Osteoblast (primary cell): Measurements from ENCODE around the gene R3HDM2. TPM values are rescaled to one million over a fixed set of nuclear protein-coding genes. Genes with fewer than 3 reads are reported as not detected.
A peak's percentile ranks its signal among the peaks of the same experiment; 100 is the strongest.

Experiments used
- DNase-seq: peaks from one replicate; pipeline ENCODE4 v3.0.0; 2011; ENCODE audit warnings: low spot score, mixed read lengths; ENCODE audit not compliant: insufficient read length; ENCODE audit errors: missing footprints
- H2AFZ ChIP-seq: 2 replicates; pipeline ENCODE4 v1.6.0; 2011; ENCODE audit warnings: mild to moderate bottlenecking, low read length
- H3K27ac ChIP-seq: 2 replicates; pipeline ENCODE4 v1.5.1; 2011; ENCODE audit warnings: mild to moderate bottlenecking, low read depth, low read length, moderate library complexity
- H3K27me3 ChIP-seq: 2 replicates; pipeline ENCODE4 v1.6.0; 2012; ENCODE audit warnings: mild to moderate bottlenecking, control low read depth, inconsistent platforms, low read length, moderate library complexity; ENCODE audit not compliant: insufficient read depth
- H3K36me3 ChIP-seq: 2 replicates; pipeline ENCODE4 v1.5.1; 2011; ENCODE audit warnings: mild to moderate bottlenecking, low read length, control low read depth, moderate library complexity; ENCODE audit not compliant: insufficient read depth
- H3K4me1 ChIP-seq: 2 replicates; pipeline ENCODE4 v1.5.1; 2011; ENCODE audit warnings: mild to moderate bottlenecking, low read length, control low read depth, moderate library complexity; ENCODE audit not compliant: insufficient read depth
- H3K4me2 ChIP-seq: 2 replicates; pipeline ENCODE4 v1.6.0; 2011; ENCODE audit warnings: mild to moderate bottlenecking, low read length; ENCODE audit not compliant: insufficient read depth
- H3K4me3 ChIP-seq: fragments of 200-600 bp; sonication (generic); 3 replicates; pipeline ENCODE4 v1.5.1; 2012; ENCODE audit warnings: mild to moderate bottlenecking, low read length, inconsistent platforms; ENCODE audit not compliant: insufficient read depth
- H3K79me2 ChIP-seq: 2 replicates; pipeline ENCODE4 v1.6.0; 2012; ENCODE audit warnings: mild to moderate bottlenecking, low read length, control low read depth, inconsistent platforms; ENCODE audit not compliant: insufficient read depth
- H3K9me3 ChIP-seq: 2 replicates; pipeline ENCODE4 v1.5.1; 2011; ENCODE audit warnings: low read depth, low read length, control low read depth
- H4K20me1 ChIP-seq: 2 replicates; pipeline ENCODE4 v1.6.0; 2012; ENCODE audit warnings: mild to moderate bottlenecking, low read length, control low read depth; ENCODE audit not compliant: insufficient read depth
- total RNA-seq: library from RNA; depleted of rRNA; stranded (reverse); fragments of >200 nt; gene quantifications from 2 replicates; pipeline ENCODE4 v1.2.3, GENCODE V29; 2012
- TF ChIP-seq, protein P1 (sequence below): IDR thresholded peaks from 2 replicates; pipeline ENCODE4 v1.5.1; 2011; ENCODE audit warnings: mild to moderate bottlenecking, low read depth, low read length, moderate library complexity; ENCODE audit errors: extremely low read depth

The R3HDM2 gene
- total RNA-seq, 1 donor, result 23.2 TPM

DNA sequence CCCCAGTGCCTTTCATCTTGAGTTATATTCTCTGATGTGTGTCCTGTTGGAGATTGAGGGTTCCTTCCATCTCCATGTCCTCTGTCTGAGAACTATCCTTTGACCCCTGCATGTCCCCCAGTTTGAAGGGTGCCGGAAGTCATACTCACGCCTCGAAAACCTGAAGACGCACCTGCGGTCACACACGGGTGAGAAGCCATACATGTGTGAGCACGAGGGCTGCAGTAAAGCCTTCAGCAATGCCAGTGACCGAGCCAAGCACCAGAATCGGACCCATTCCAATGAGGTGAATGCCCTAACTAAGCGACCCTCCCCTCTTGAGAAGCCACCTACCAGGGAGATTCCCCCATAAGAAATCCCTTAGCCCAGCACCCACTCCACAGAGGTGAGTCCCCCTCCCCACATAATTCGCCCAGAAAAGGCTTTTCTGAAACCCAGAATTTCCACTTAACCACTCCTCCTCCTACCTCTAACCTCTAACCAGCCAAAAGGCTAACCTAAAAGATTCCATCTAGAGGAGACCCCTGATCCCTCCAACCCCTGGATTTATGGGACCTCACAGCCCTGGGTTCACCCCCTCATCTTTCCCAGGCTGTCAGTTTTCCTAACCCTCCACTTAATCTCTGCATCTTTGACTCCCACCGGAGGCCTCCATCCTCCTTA, 36.5 kb upstream of the R3HDM2 start:
- no peaks in the 10 kb centered on the region for H4K20me1 ChIP-seq
- H2AFZ ChIP-seq, result no peak overlapping the region
- H3K9me3 ChIP-seq, result no peaks in the 10 kb centered on the region
- no peak overlapping the region for H3K27ac ChIP-seq
- TF ChIP-seq, protein P1, sequence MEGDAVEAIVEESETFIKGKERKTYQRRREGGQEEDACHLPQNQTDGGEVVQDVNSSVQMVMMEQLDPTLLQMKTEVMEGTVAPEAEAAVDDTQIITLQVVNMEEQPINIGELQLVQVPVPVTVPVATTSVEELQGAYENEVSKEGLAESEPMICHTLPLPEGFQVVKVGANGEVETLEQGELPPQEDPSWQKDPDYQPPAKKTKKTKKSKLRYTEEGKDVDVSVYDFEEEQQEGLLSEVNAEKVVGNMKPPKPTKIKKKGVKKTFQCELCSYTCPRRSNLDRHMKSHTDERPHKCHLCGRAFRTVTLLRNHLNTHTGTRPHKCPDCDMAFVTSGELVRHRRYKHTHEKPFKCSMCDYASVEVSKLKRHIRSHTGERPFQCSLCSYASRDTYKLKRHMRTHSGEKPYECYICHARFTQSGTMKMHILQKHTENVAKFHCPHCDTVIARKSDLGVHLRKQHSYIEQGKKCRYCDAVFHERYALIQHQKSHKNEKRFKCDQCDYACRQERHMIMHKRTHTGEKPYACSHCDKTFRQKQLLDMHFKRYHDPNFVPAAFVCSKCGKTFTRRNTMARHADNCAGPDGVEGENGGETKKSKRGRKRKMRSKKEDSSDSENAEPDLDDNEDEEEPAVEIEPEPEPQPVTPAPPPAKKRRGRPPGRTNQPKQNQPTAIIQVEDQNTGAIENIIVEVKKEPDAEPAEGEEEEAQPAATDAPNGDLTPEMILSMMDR, result no peak
- no peaks in the 10 kb centered on the region for H3K36me3 ChIP-seq
- DNase-seq, result peak; percentile 73
- peaks cover 36% of the 10 kb centered on the region for H3K27me3 ChIP-seq
- H3K4me1 ChIP-seq, result no peaks in the 10 kb centered on the region
- no peaks in the 10 kb centered on the region for H3K79me2 ChIP-seq
- no peak overlapping the region for H3K4me3 ChIP-seq
- no peak overlapping the region for H3K4me2 ChIP-seq

DNA sequence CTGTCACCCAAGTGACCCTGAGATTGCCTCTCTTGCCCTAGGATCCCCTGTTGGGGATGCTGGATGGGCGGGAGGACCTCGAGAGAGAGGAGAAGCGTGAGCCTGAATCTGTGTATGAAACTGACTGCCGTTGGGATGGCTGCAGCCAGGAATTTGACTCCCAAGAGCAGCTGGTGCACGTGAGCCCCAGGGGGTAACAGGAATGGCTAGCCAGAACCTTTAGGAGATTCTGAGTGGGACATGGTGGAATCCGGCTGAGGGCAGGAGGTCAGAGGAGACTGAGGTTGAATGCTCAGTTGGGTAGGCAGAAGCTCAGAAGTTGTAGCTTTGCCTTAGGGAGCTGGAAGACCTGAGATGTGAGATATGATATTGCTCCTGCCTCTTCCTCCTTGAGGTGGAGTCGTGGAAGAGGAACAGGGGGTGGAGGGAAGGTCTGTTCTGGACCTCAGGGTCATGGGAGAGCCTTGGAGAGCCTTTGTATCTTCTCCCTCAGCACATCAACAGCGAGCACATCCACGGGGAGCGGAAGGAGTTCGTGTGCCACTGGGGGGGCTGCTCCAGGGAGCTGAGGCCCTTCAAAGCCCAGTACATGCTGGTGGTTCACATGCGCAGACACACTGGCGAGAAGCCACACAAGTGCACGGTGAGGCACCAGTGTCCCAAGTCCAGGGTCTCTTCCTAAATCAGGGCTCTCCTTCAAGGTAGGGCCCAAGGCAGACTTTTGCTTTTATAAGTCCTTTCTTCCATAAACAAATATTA, 35.1 kb upstream of the R3HDM2 start:
- Histone ChIP-seq H3K36me3 (no peaks in the 10 kb centered on the region), H3K4me1 (peaks cover 6% of the 10 kb centered on the region), H3K4me3 (no peak overlapping the region), H3K79me2 (no peaks in the 10 kb centered on the region), H2AFZ (no peak overlapping the region), H3K9me3 (no peaks in the 10 kb centered on the region), H4K20me1 (no peaks in the 10 kb centered on the region), H3K4me2 (no peak overlapping the region), H3K27me3 (peaks cover 31% of the 10 kb centered on the region), H3K27ac (no peak overlapping the region)
- TF ChIP-seq, protein P1, result no peak
- DNase-seq, result no peak

DNA sequence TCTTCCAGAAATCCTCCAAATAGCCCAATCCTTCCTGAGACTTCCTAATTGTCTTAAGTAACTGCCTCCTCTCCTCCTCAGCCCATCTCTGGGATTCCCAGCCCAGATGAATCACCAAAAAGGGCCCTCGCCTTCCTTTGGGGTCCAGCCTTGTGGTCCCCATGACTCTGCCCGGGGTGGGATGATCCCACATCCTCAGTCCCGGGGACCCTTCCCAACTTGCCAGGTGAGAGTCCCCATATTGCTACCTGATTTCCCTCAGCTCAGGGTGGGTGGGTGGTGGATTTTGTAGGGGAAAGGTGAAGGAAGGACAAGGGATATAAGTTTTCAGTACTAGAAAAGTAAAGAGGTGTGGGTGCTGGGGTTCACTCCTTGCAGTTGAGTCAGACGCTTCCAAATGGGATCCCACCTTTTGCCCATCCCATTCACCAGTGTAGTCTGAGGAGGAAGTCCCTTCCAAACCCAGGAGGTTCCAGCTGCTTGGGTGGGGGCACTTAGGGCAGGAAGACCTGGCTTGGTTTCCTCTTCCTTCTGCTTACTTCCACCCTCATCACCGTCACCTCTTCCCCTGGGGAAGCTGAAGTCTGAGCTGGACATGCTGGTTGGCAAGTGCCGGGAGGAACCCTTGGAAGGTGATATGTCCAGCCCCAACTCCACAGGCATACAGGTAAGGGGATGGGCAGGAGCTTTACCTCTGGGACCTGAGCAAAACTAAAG, 34.3 kb upstream of the R3HDM2 start:
- TF ChIP-seq, protein P1, result no peak

DNA sequence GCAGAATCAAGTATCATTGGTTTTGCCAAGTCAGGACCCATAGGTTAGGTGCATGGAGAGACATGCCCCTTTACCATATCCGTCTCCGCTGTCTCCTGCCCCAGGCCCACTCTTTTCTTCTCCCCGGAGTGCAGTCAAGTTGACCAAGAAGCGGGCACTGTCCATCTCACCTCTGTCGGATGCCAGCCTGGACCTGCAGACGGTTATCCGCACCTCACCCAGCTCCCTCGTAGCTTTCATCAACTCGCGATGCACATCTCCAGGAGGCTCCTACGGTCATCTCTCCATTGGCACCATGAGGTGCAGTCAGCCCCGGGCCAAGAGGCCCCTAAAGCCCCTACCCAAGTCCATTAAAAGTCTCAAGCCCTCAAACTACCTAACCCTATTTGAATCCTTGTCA, 33.7 kb upstream of the R3HDM2 start:
- Histone ChIP-seq H3K4me1 (peaks cover 7% of the 10 kb centered on the region), H3K4me3 (no peak overlapping the region), H3K4me2 (no peak overlapping the region), H3K79me2 (no peaks in the 10 kb centered on the region), H3K9me3 (no peaks in the 10 kb centered on the region), H2AFZ (no peak overlapping the region), H3K27me3 (peaks cover 33% of the 10 kb centered on the region), H3K27ac (no peak overlapping the region), H3K36me3 (no peaks in the 10 kb centered on the region), H4K20me1 (no peaks in the 10 kb centered on the region)
- peak; percentile 69 for DNase-seq
- TF ChIP-seq, protein P1, result no peak

More for the DNA sequence above, 34.3 kb upstream of the R3HDM2 start:
- Histone ChIP-seq H3K9me3 (no peaks in the 10 kb centered on the region), H2AFZ (no peak overlapping the region), H3K27me3 (peaks cover 38% of the 10 kb centered on the region), H3K27ac (no peak overlapping the region), H3K4me1 (peaks cover 7% of the 10 kb centered on the region), H3K79me2 (no peaks in the 10 kb centered on the region), H3K4me2 (no peak overlapping the region), H3K4me3 (no peak overlapping the region), H4K20me1 (no peaks in the 10 kb centered on the region), H3K36me3 (no peaks in the 10 kb centered on the region)
- no peak for DNase-seq
